ENCODE data around the gene NEXN. TPM values are rescaled to one million over a fixed set of nuclear protein-coding genes. Genes with fewer than 3 reads are reported as not detected.

The NEXN gene
- total RNA-seq, 1 experiment from 2014 or later, result 0.15 TPM

GRCh38 chr1:77940921-77941570, 52.6 kb downstream of the NEXN start:
- no peaks in the 10 kb centered on the region for H3K9me2 ChIP-seq (ENCODE audit: insufficient read depth)
- H3K79me2 ChIP-seq (ENCODE audit: insufficient read depth, low read length), result peaks cover 10% of the 10 kb centered on the region; the same call in 1 of the 2 replicates
- intact Hi-C loops (cut with micrococcal nuclease), result no loop called here
- ChIA-PET CTCF (no interaction called here), POLR2A (no interaction called here), RAD21 (ENCODE audit: low non-redundant PET in 1 of 2, low total read pairs in 2 of 2, uncharacterized antibody in 2 of 2, unreplicated experiment in 2 of 2) (no interaction called here)
- H3K9ac ChIP-seq (ENCODE audit: low read length), result no peak overlapping the region
- no peak overlapping the region for H2AFZ ChIP-seq (ENCODE audit: low read depth, low read length, poor library complexity, severe bottlenecking)
- TF ChIP-seq EGR1 (IDR thresholded peaks at IDR 0.05; ENCODE audit: low read depth), result no peak
- no peak for TF ChIP-seq POLR2A (IDR thresholded peaks at IDR 0.05; ENCODE audit: borderline replicate concordance, extremely low read depth, insufficient read depth, insufficient read length)
- TF ChIP-seq SP1 (IDR thresholded peaks at IDR 0.05; ENCODE audit: low read depth), result no peak
- no peak for TF ChIP-seq EZH2phosphoT487 (IDR thresholded peaks at IDR 0.05; ENCODE audit: borderline replicate concordance)
- no peak for TF ChIP-seq POLR2AphosphoS5 (IDR thresholded peaks at IDR 0.05; ENCODE audit: low read depth, low read length)
- TF ChIP-seq RAD21 (IDR thresholded peaks at IDR 0.05; ENCODE audit: low read depth), result no peak
- no peak for TF ChIP-seq SIN3A (IDR thresholded peaks at IDR 0.05; ENCODE audit: low read depth)
- TF ChIP-seq YY1 (IDR thresholded peaks at IDR 0.05; ENCODE audit: extremely low read depth, insufficient replicate concordance, low read depth, low read length), result no peak
- H3K4me3 ChIP-seq (replicated peaks in 1 of 2; ENCODE audit: low read depth in 1 of 2, low read length in 2 of 2), result no peak overlapping the region
- BruUV-seq (replicated peaks), result no TSS peak
- no peak overlapping the region for H3K27ac ChIP-seq (ENCODE audit: low read depth, low read length)
- H3K9me3 ChIP-seq (ENCODE audit: control insufficient read depth in 1 of 2, insufficient read depth in 1 of 2, low read depth in 1 of 2, low read length in 2 of 2), result no peaks in the 10 kb centered on the region
- 0 out of 2 replicates have a peak, but pooled peaks cover 4% of the 10 kb centered on the region for H4K20me1 ChIP-seq (ENCODE audit: insufficient read depth)
- no peaks in the 10 kb centered on the region for H3K27me3 ChIP-seq (ENCODE audit: insufficient read depth, low read length)
- no peaks in the 10 kb centered on the region for H3K4me1 ChIP-seq (ENCODE audit: control insufficient read depth in 1 of 2, insufficient read depth in 2 of 2, low read length in 2 of 2)
- H3K36me3 ChIP-seq (ENCODE audit: control insufficient read depth in 1 of 2, insufficient read depth in 2 of 2, low read length in 2 of 2), result peaks cover 18 to 25% of the 10 kb centered on the region in 2 experiments; a peak in 3 of 4 replicates
- DNase-seq (ENCODE audit: low read depth, low spot score) (no peak), ATAC-seq (no peak)
- H3K4me2 ChIP-seq (ENCODE audit: low read length), result no peak overlapping the region

GRCh38 chr1:77942400-77943140, 54.1 kb downstream of the NEXN start:
- POLR2A ChIA-PET, result no interaction called here
- Histone ChIP-seq H3K9me3 (ENCODE audit: control insufficient read depth in 1 of 2, insufficient read depth in 1 of 2, low read depth in 1 of 2, low read length in 2 of 2) (no peaks in the 10 kb centered on the region), H3K4me2 (ENCODE audit: low read length) (no peak overlapping the region), H3K9me2 (ENCODE audit: insufficient read depth) (no peaks in the 10 kb centered on the region), H3K9ac (ENCODE audit: low read length) (no peak overlapping the region), H3K4me1 (ENCODE audit: control insufficient read depth in 1 of 2, insufficient read depth in 2 of 2, low read length in 2 of 2) (no peaks in the 10 kb centered on the region), H3K27ac (ENCODE audit: low read depth, low read length) (no peak overlapping the region), H2AFZ (ENCODE audit: low read depth, low read length, poor library complexity, severe bottlenecking) (no peak overlapping the region), H4K20me1 (ENCODE audit: insufficient read depth) (peaks cover 12% of the 10 kb centered on the region; the same call in 1 of the 2 replicates), H3K79me2 (ENCODE audit: insufficient read depth, low read length) (peaks cover 23% of the 10 kb centered on the region; the same call in 1 of the 2 replicates), H3K4me3 (replicated peaks in 1 of 2; ENCODE audit: low read depth in 1 of 2, low read length in 2 of 2) (no peak overlapping the region), H3K27me3 (ENCODE audit: insufficient read depth, low read length) (no peaks in the 10 kb centered on the region), H3K36me3 (ENCODE audit: control insufficient read depth in 1 of 2, insufficient read depth in 2 of 2, low read length in 2 of 2) (peaks cover 31 to 39% of the 10 kb centered on the region in 2 experiments)
- TF ChIP-seq ZBTB33 (IDR thresholded peaks at IDR 0.05; ENCODE audit: extremely low read depth, insufficient replicate concordance, low read length), result no peak
- RAD21 ChIA-PET (ENCODE audit: low non-redundant PET in 1 of 2, low total read pairs in 2 of 2, uncharacterized antibody in 2 of 2, unreplicated experiment in 2 of 2), result no interaction called here
- BruUV-seq (replicated peaks), result no TSS peak
- ATAC-seq (no peak), DNase-seq (ENCODE audit: low read depth, low spot score) (no peak)
- CTCF ChIA-PET, result interaction anchor here (0.6 kb wide), 1 partner anchor 172 kb away, joined by 3 read pairs; no protein-coding TSS in a partner anchor
- intact Hi-C loops (cut with micrococcal nuclease), result no loop called here
